ENCODE results near the gene GALNT17.
"Not testable (repeated sequence)": the region's sequence is repeated elsewhere in the genome, so short reads cannot be mapped to it uniquely, and the experiment has no call there.

The GALNT17 gene

DNA sequence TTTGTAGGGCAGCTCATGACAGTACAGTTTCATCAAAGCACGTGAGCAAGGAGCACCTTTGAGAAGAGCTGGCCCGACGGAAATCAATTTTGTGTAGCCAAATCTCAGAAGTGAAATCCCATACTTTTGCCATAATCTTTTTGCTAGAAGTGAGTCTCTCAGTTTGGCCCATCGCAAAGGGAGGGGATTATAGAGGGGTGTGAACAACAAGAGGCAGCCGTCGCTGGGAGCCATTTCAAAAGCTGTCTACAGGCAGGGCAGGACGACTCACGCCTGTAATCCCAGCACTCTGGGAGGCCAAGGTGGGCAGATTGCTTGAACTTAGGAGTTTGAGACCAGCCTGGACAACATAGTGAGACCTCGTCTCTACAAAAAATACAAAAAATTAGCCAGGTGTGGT, 599.8 kb downstream of the GALNT17 start:
- Mint-ChIP-seq H3K36me3 (ENCODE audit: low read depth) (no peaks in the 10 kb centered on the region), H3K4me1 (no peaks in the 10 kb centered on the region), H3K9me3 (no peaks in the 10 kb centered on the region), H3K27me3 (peaks cover 6% of the 10 kb centered on the region), H3K4me3 (no peak overlapping the region), H3K27ac (no peak overlapping the region)
- DNase-seq (no peak), ATAC-seq (no peak)

DNA sequence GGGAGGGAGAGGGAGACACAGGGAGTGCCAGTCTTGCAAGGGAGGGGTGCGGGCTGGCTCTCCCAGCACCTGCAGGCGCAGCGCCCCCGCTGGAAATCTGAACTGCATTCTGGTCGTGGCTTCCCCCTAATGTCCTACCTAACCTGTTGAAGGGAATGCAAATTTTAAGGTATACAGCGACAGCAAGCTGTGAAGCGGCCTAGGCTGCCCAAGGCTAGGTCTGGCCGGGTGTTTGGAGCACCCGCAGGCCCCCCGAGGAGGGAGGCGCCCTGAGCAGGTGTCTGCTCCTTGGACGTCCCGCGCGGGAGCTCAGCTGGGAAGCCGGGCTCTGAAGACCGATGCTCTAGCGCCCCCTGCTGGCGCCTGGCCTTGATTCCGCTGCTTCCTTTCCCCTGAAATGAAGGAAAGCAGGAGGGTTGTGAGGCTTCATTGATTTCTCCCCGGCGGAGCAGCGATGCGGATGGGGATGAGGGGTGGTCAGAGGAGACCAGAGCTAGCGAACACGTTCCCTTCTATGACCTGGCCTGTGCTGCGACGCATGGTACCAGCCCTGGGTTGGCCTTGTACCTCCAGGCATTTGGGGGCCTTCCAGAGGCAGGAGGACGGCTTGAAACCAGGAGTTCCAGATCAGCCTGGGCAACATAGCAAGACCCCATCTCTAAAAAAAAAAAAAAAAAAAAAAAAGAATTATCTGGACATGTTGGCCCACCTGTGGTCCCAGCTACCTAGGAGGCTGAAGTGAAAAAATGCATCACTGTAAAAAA, 601.3 kb downstream of the GALNT17 start:
- peaks cover 4% of the 10 kb centered on the region for H3K27me3 Mint-ChIP-seq
- no peaks in the 10 kb centered on the region for H3K36me3 Mint-ChIP-seq (ENCODE audit: low read depth)
- no peaks in the 10 kb centered on the region for H3K9me3 Mint-ChIP-seq
- no peak overlapping the region for H3K4me3 Mint-ChIP-seq
- H3K4me1 Mint-ChIP-seq: no peaks in the 10 kb centered on the region
- H3K27ac Mint-ChIP-seq: no peak overlapping the region
- ATAC-seq (peak; percentile 40), DNase-seq (peak; percentile 78)

DNA sequence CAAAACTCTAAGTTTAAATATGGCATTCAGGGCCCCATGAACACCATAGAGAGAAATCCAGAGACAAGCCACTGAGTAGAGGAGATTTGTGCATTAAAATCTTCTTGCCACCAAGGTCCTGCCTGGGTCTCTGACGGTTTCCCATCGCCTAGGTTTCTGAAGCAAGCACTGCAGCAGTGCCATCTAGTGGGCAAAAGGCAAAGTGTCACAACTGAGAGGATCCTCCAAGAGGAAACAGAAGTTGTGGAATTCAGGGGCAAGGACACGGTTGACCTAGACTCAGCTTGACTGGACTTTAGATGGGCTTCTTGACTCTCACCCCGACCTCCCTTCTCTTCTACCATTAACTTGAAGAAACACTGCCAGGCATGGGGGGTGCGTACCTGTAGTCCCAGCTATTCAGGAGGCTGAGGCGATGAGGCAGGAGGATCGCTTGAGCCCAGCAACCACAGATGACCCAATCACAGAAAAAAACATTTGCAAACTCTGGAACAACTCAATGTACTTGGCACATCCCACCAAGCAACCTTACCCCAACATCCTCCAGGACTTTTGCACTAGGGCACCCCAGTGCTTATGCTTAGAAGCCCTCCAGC, 604.1 kb downstream of the GALNT17 start:
- H3K27me3 Mint-ChIP-seq: peaks cover 4% of the 10 kb centered on the region
- no peaks in the 10 kb centered on the region for H3K36me3 Mint-ChIP-seq (ENCODE audit: low read depth)
- H3K9me3 Mint-ChIP-seq: no peaks in the 10 kb centered on the region
- ATAC-seq (no peak), DNase-seq (peak; percentile 57)
- H3K4me1 Mint-ChIP-seq: no peaks in the 10 kb centered on the region
- H3K27ac Mint-ChIP-seq: no peak overlapping the region
- no peak overlapping the region for H3K4me3 Mint-ChIP-seq

GRCh38 chr7:71737931-71738540, 606.1 kb downstream of the GALNT17 start:
- not testable (repeated sequence) for H3K4me1 Mint-ChIP-seq; H3K4me3 Mint-ChIP-seq; H3K36me3 Mint-ChIP-seq (ENCODE audit: low read depth); ATAC-seq; H3K27ac Mint-ChIP-seq; H3K27me3 Mint-ChIP-seq; DNase-seq; H3K9me3 Mint-ChIP-seq

DNA sequence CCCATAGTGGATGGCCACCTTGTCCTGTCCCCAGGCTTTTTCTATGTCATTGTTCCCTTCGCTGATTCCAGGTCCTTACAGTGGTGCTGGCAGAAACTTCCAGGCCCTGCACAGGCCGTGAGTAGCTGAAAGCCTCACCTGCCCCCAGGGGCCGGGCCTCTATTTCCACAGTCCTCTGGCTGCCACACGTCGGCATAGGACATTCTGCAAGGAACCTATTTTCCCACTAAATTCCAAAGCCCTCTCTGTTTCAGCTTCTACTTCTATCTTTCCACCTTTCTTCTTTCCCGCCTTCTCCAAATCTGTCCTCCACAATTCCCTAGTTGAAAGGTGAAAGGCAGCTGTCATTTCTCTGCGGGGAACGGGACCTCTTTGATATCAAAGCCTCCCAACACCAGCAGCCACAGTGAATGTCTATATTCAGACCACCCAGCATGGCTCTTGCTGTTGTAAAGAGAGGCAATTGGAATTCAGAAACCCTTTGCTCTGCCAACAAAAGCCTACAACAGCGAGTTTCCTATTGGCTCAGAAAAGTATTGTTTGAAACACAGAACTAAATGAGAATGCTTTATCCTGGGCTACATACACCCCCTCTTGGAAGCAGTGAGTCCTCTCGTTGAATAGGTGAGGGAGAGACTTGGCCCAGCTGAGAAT, 607.7 kb downstream of the GALNT17 start:
- H3K36me3 Mint-ChIP-seq (ENCODE audit: low read depth): no peaks in the 10 kb centered on the region
- no peak for DNase-seq
- H3K9me3 Mint-ChIP-seq: no peaks in the 10 kb centered on the region
- H3K4me3 Mint-ChIP-seq: no peak overlapping the region
- no peak overlapping the region for H3K27ac Mint-ChIP-seq
- no peaks in the 10 kb centered on the region for H3K27me3 Mint-ChIP-seq
- no peak for ATAC-seq
- H3K4me1 Mint-ChIP-seq: no peaks in the 10 kb centered on the region

- Mint-ChIP-seq H3K36me3 (ENCODE audit: low read depth) (no peaks in the 10 kb centered on the region), H3K27ac (no peak overlapping the region), H3K4me3 (no peak overlapping the region), H3K27me3 (no peaks in the 10 kb centered on the region), H3K4me1 (no peaks in the 10 kb centered on the region), H3K9me3 (no peaks in the 10 kb centered on the region)
- DNase-seq (no peak), ATAC-seq (no peak)
Measured at GRCh38 chr7:71740174-71740560, 608.2 kb downstream of the GALNT17 start.

DNA sequence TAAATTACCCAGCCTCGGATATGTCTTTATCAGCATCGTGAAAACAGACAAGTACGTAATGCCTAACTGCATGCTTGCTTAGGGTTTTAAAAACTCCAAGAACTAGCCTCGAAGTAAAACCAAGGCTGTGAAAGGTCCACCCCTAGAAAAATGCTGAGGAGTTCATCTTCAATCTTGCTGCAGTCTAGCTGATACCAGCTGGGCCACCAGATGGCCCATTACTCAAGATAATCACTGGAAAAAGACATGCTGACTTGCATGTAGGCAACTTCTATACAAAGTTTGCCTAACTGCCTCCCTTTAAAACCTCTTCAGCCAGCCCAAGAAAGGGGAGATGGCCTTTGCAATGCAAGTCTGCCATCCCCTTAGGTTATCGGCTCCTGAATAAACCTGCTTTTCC, 614.1 kb downstream of the GALNT17 start:
- no peak overlapping the region for H3K27ac Mint-ChIP-seq
- DNase-seq: no peak
- H3K4me3 Mint-ChIP-seq: no peak overlapping the region
- H3K9me3 Mint-ChIP-seq: peaks cover 6% of the 10 kb centered on the region
- H3K27me3 Mint-ChIP-seq: peaks cover under 1% of the 10 kb centered on the region
- ATAC-seq: no peak
- no peaks in the 10 kb centered on the region for H3K36me3 Mint-ChIP-seq (ENCODE audit: low read depth)
- H3K4me1 Mint-ChIP-seq: no peaks in the 10 kb centered on the region

- peaks cover 15% of the 10 kb centered on the region for H3K27me3 Mint-ChIP-seq
- H3K9me3 Mint-ChIP-seq: peaks cover 8% of the 10 kb centered on the region
- ATAC-seq (no peak), DNase-seq (no peak)
- no peaks in the 10 kb centered on the region for H3K4me1 Mint-ChIP-seq
- H3K27ac Mint-ChIP-seq: no peak overlapping the region
- H3K36me3 Mint-ChIP-seq (ENCODE audit: low read depth): no peaks in the 10 kb centered on the region
- H3K4me3 Mint-ChIP-seq: no peak overlapping the region
Measured at GRCh38 chr7:71750290-71750689, 618.3 kb downstream of the GALNT17 start.

DNA sequence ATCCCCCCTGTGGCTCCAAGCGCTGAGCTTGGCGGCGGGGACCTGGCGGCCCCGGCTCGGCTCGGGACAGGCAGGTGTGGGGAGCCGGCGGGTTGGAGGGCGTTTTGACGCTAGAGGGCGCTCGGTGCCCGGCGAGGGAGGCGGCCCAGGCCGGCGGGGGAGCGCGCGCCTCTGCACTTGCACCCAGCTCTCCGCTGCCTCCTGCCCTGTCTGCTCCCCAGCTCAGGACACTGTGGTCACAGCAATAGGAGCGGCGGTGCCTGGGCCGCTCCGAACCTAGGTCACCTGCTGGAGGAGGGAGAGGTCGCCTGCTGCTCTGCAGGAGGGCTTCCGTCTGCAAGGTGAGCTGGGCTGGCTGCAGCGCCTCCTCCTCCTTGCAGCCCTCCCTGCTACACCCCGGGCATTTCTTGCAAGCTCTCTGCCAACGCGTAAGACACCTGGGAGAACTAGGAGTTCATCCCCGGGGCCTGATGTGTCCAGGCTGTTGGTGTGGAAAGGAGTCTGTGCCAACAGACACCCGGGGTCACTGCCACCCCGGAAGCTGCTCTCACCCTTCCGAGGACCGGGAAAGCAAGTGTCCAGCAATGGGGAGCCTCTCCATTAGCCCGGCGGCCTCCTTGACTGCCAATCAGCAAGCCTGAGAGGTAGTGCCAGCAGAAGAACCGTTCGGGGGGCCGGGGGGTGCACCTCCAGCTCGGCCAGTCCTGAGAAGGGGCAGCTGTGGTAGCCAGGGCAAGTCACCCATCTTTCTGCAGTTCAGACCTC, 620.4 kb downstream of the GALNT17 start:
- H3K4me3 Mint-ChIP-seq: no peak overlapping the region
- H3K27me3 Mint-ChIP-seq: peaks cover 15% of the 10 kb centered on the region
- H3K27ac Mint-ChIP-seq: no peak overlapping the region
- H3K36me3 Mint-ChIP-seq (ENCODE audit: low read depth): no peaks in the 10 kb centered on the region
- H3K9me3 Mint-ChIP-seq: peaks cover 18% of the 10 kb centered on the region
- H3K4me1 Mint-ChIP-seq: no peaks in the 10 kb centered on the region
- ATAC-seq (peak; percentile 46), DNase-seq (peak; percentile 63)

DNA sequence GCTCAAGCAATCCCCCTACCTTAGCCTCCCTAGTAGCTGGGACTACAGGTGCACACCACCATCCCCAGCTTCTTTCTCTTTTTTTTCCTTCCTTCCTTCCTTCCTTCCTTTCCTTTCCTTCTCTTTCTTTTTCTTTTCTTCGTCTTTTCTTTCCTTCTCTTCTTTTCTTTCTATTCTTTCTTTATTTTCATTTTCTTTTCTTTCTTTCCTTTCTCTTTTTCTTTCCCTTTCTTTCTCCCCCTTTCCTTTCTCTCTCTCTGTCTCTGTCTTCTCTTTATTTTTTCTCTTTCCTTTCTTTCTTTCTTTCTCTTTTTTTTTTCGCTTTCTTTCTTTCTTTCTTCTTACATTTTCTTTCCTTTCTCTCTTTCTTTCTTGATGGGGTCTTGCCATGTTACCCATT, 621.3 kb downstream of the GALNT17 start:
- Mint-ChIP-seq H3K9me3 (peaks cover 18% of the 10 kb centered on the region), H3K4me3 (no peak overlapping the region), H3K4me1 (no peaks in the 10 kb centered on the region), H3K27ac (no peak overlapping the region), H3K27me3 (peaks cover 15% of the 10 kb centered on the region), H3K36me3 (ENCODE audit: low read depth) (no peaks in the 10 kb centered on the region)
- ATAC-seq (no peak), DNase-seq (no peak)

GRCh38 chr7:71753956-71754664, 622.2 kb downstream of the GALNT17 start:
- Mint-ChIP-seq H3K36me3 (ENCODE audit: low read depth) (no peaks in the 10 kb centered on the region), H3K27me3 (peaks cover 15% of the 10 kb centered on the region), H3K27ac (no peak overlapping the region), H3K4me3 (no peak overlapping the region), H3K9me3 (peaks cover 17% of the 10 kb centered on the region), H3K4me1 (no peaks in the 10 kb centered on the region)
- no peak for ATAC-seq
- DNase-seq: no peak

GRCh38 chr7:71754828-71755227, 622.9 kb downstream of the GALNT17 start:
- peaks cover 16% of the 10 kb centered on the region for H3K27me3 Mint-ChIP-seq
- peaks cover 16% of the 10 kb centered on the region for H3K9me3 Mint-ChIP-seq
- no peaks in the 10 kb centered on the region for H3K4me1 Mint-ChIP-seq
- DNase-seq (no peak), ATAC-seq (no peak)
- no peaks in the 10 kb centered on the region for H3K36me3 Mint-ChIP-seq (ENCODE audit: low read depth)
- H3K4me3 Mint-ChIP-seq: no peak overlapping the region
- H3K27ac Mint-ChIP-seq: no peak overlapping the region

DNA sequence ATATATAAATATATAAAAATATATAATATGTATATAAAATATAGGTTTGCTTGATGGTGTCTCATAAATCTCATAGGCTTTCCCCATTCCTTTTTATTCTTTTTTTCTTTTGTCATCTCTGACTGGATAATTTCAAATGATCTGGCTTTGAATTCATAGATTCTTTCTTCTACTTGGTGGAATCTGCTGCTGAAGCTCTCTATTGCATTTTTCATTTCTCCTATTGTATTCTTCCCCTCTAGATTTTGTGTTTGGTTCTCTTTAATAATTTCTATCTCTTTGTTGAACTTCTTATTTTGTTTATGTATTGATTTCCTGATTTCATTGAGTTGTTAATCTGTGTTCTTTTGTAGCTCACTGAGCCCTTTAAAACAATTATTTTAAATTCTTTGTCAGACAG, 629.4 kb downstream of the GALNT17 start:
- no peaks in the 10 kb centered on the region for H3K4me1 Mint-ChIP-seq
- peaks cover 31% of the 10 kb centered on the region for H3K9me3 Mint-ChIP-seq
- ATAC-seq (no peak), DNase-seq (no peak)
- no peaks in the 10 kb centered on the region for H3K36me3 Mint-ChIP-seq (ENCODE audit: low read depth)
- no peak overlapping the region for H3K4me3 Mint-ChIP-seq
- H3K27me3 Mint-ChIP-seq: peaks cover 1% of the 10 kb centered on the region
- H3K27ac Mint-ChIP-seq: no peak overlapping the region

Data from activated naive CD8-positive, alpha-beta T cell treated with anti-CD3 and anti-CD28 coated beads, Interleukin-2, amount 50 U/mL, for 24 hours (primary cell).